Measurements from ENCODE around the gene IL11RA. TPM values are rescaled to one million over a fixed set of nuclear protein-coding genes. Genes with fewer than 3 reads are reported as not detected.

The IL11RA gene
- polyA plus RNA-seq, 2 donors: 7.1 to 10.7 TPM

GRCh38 chr9:34664281-34665066, 12.5 kb downstream of the IL11RA start:
- H3K4me1 ChIP-seq (ENCODE audit: control insufficient read depth in 2 of 2, insufficient read depth in 2 of 2, low read length in 1 of 2): peaks cover 7 to 13% of the 10 kb centered on the region in 2 donors
- H3K9me3 ChIP-seq (ENCODE audit: control insufficient read depth in 2 of 2, insufficient read depth in 1 of 2, low read depth in 1 of 2, low read length in 1 of 2): no peaks in the 10 kb centered on the region
- H3K36me3 ChIP-seq (ENCODE audit: control insufficient read depth in 2 of 2, insufficient read depth in 2 of 2, low read length in 1 of 2): peaks cover 0 to 2% of the 10 kb centered on the region in 2 donors
- H3K27me3 ChIP-seq (ENCODE audit: control insufficient read depth in 1 of 2, insufficient read depth in 2 of 2, low read length in 2 of 2): no peaks in the 10 kb centered on the region
- 16 to 17% methylated on average over 18 of the region's 18 CpGs for WGBS, 2 donors
- peak overlapping the region; percentile 77 to 96 for H3K27ac ChIP-seq (ENCODE audit: low read depth in 2 of 2, low read length in 1 of 2)
- H3K4me3 ChIP-seq (ENCODE audit: low read depth in 1 of 2, low read length in 2 of 2): peak overlapping the region; percentile 47 to 53

- H3K36me3 ChIP-seq (ENCODE audit: control insufficient read depth in 2 of 2, insufficient read depth in 2 of 2, low read length in 1 of 2): peaks cover 0 to 2% of the 10 kb centered on the region in 2 donors
- H3K4me1 ChIP-seq (ENCODE audit: control insufficient read depth in 2 of 2, insufficient read depth in 2 of 2, low read length in 1 of 2): peaks cover 7 to 10% of the 10 kb centered on the region in 2 donors
- H3K4me3 ChIP-seq (ENCODE audit: low read depth in 1 of 2, low read length in 2 of 2): peak overlapping the region; percentile 47 to 53
- WGBS, 2 donors: 2 to 3% methylated on average over 25 to 26 of the region's 26 CpGs
- peak overlapping the region; percentile 77 to 96 for H3K27ac ChIP-seq (ENCODE audit: low read depth in 2 of 2, low read length in 1 of 2)
- H3K27me3 ChIP-seq (ENCODE audit: control insufficient read depth in 1 of 2, insufficient read depth in 2 of 2, low read length in 2 of 2): no peaks in the 10 kb centered on the region
- no peaks in the 10 kb centered on the region for H3K9me3 ChIP-seq (ENCODE audit: control insufficient read depth in 2 of 2, insufficient read depth in 1 of 2, low read depth in 1 of 2, low read length in 1 of 2)
Measured at GRCh38 chr9:34665067-34665380, 13.0 kb downstream of the IL11RA start.

GRCh38 chr9:34665381-34666250, 13.6 kb downstream of the IL11RA start:
- Histone ChIP-seq H3K27ac (ENCODE audit: low read depth in 2 of 2, low read length in 1 of 2) (peak overlapping the region; percentile 96 to 98), H3K4me3 (ENCODE audit: low read depth in 1 of 2, low read length in 2 of 2) (peak overlapping the region; percentile 53 to 63), H3K36me3 (ENCODE audit: control insufficient read depth in 2 of 2, insufficient read depth in 2 of 2, low read length in 1 of 2) (peaks cover 0 to 2% of the 10 kb centered on the region in 2 donors), H3K27me3 (ENCODE audit: control insufficient read depth in 1 of 2, insufficient read depth in 2 of 2, low read length in 2 of 2) (no peaks in the 10 kb centered on the region), H3K9me3 (ENCODE audit: control insufficient read depth in 2 of 2, insufficient read depth in 1 of 2, low read depth in 1 of 2, low read length in 1 of 2) (no peaks in the 10 kb centered on the region), H3K4me1 (ENCODE audit: control insufficient read depth in 2 of 2, insufficient read depth in 2 of 2, low read length in 1 of 2) (peaks cover 3 to 7% of the 10 kb centered on the region in 2 donors)
- 2% methylated on average over 53 to 55 of the region's 55 CpGs for WGBS, 2 donors

GRCh38 chr9:34669809-34670562, 18.0 kb downstream of the IL11RA start:
- H3K36me3 ChIP-seq (ENCODE audit: control insufficient read depth in 2 of 2, insufficient read depth in 2 of 2, low read length in 1 of 2): no peaks in the 10 kb centered on the region
- WGBS, 2 donors: 91 to 92% methylated on average over 5 of the region's 5 CpGs
- H3K4me3 ChIP-seq (ENCODE audit: low read depth in 1 of 2, low read length in 2 of 2): no peak overlapping the region
- no peaks in the 10 kb centered on the region for H3K4me1 ChIP-seq (ENCODE audit: control insufficient read depth in 2 of 2, insufficient read depth in 2 of 2, low read length in 1 of 2)
- H3K27ac ChIP-seq (ENCODE audit: low read depth in 2 of 2, low read length in 1 of 2): no peak overlapping the region
- no peaks in the 10 kb centered on the region for H3K27me3 ChIP-seq (ENCODE audit: control insufficient read depth in 1 of 2, insufficient read depth in 2 of 2, low read length in 2 of 2)
- H3K9me3 ChIP-seq (ENCODE audit: control insufficient read depth in 2 of 2, insufficient read depth in 1 of 2, low read depth in 1 of 2, low read length in 1 of 2): no peaks in the 10 kb centered on the region

GRCh38 chr9:34671307-34671706, 19.3 kb downstream of the IL11RA start:
- Histone ChIP-seq H3K4me3 (ENCODE audit: low read depth in 1 of 2, low read length in 2 of 2) (no peak overlapping the region), H3K36me3 (ENCODE audit: control insufficient read depth in 2 of 2, insufficient read depth in 2 of 2, low read length in 1 of 2) (no peaks in the 10 kb centered on the region), H3K27ac (ENCODE audit: low read depth in 2 of 2, low read length in 1 of 2) (no peak overlapping the region), H3K4me1 (ENCODE audit: control insufficient read depth in 2 of 2, insufficient read depth in 2 of 2, low read length in 1 of 2) (no peaks in the 10 kb centered on the region), H3K27me3 (ENCODE audit: control insufficient read depth in 1 of 2, insufficient read depth in 2 of 2, low read length in 2 of 2) (no peaks in the 10 kb centered on the region), H3K9me3 (ENCODE audit: control insufficient read depth in 2 of 2, insufficient read depth in 1 of 2, low read depth in 1 of 2, low read length in 1 of 2) (no peaks in the 10 kb centered on the region)
- WGBS, 2 donors: 91 to 95% methylated on average over 1 of the region's 1 CpG

- H3K9me3 ChIP-seq (ENCODE audit: control insufficient read depth in 2 of 2, insufficient read depth in 1 of 2, low read depth in 1 of 2, low read length in 1 of 2): no peaks in the 10 kb centered on the region
- WGBS, 2 donors: 66 to 70% methylated on average over 3 of the region's 3 CpGs
- no peak overlapping the region for H3K4me3 ChIP-seq (ENCODE audit: low read depth in 1 of 2, low read length in 2 of 2)
- H3K4me1 ChIP-seq (ENCODE audit: control insufficient read depth in 2 of 2, insufficient read depth in 2 of 2, low read length in 1 of 2): no peaks in the 10 kb centered on the region
- H3K27me3 ChIP-seq (ENCODE audit: control insufficient read depth in 1 of 2, insufficient read depth in 2 of 2, low read length in 2 of 2): no peaks in the 10 kb centered on the region
- no peak overlapping the region for H3K27ac ChIP-seq (ENCODE audit: low read depth in 2 of 2, low read length in 1 of 2)
- H3K36me3 ChIP-seq (ENCODE audit: control insufficient read depth in 2 of 2, insufficient read depth in 2 of 2, low read length in 1 of 2): no peaks in the 10 kb centered on the region
Measured at GRCh38 chr9:34674440-34674839, 22.5 kb downstream of the IL11RA start.

GRCh38 chr9:34675048-34675714, 23.2 kb downstream of the IL11RA start:
- 37 to 47% methylated on average over 10 of the region's 10 CpGs for whole genome bisulfite sequencing, 2 donors
- Histone ChIP-seq H3K4me3 (ENCODE audit: low read depth in 1 of 2, low read length in 2 of 2) (no peak overlapping the region), H3K4me1 (ENCODE audit: control insufficient read depth in 2 of 2, insufficient read depth in 2 of 2, low read length in 1 of 2) (no peaks in the 10 kb centered on the region), H3K27me3 (ENCODE audit: control insufficient read depth in 1 of 2, insufficient read depth in 2 of 2, low read length in 2 of 2) (no peaks in the 10 kb centered on the region), H3K27ac (ENCODE audit: low read depth in 2 of 2, low read length in 1 of 2) (no peak overlapping the region), H3K36me3 (ENCODE audit: control insufficient read depth in 2 of 2, insufficient read depth in 2 of 2, low read length in 1 of 2) (no peaks in the 10 kb centered on the region), H3K9me3 (ENCODE audit: control insufficient read depth in 2 of 2, insufficient read depth in 1 of 2, low read depth in 1 of 2, low read length in 1 of 2) (no peaks in the 10 kb centered on the region)

GRCh38 chr9:34675869-34676268, 23.9 kb downstream of the IL11RA start:
- Histone ChIP-seq H3K27me3 (ENCODE audit: control insufficient read depth in 1 of 2, insufficient read depth in 2 of 2, low read length in 2 of 2) (no peaks in the 10 kb centered on the region), H3K4me1 (ENCODE audit: control insufficient read depth in 2 of 2, insufficient read depth in 2 of 2, low read length in 1 of 2) (no peaks in the 10 kb centered on the region), H3K36me3 (ENCODE audit: control insufficient read depth in 2 of 2, insufficient read depth in 2 of 2, low read length in 1 of 2) (no peaks in the 10 kb centered on the region), H3K27ac (ENCODE audit: low read depth in 2 of 2, low read length in 1 of 2) (no peak overlapping the region), H3K4me3 (ENCODE audit: low read depth in 1 of 2, low read length in 2 of 2) (no peak overlapping the region), H3K9me3 (ENCODE audit: control insufficient read depth in 2 of 2, insufficient read depth in 1 of 2, low read depth in 1 of 2, low read length in 1 of 2) (no peaks in the 10 kb centered on the region)
- 98 to 100% methylated on average over 2 of the region's 2 CpGs for WGBS, 2 donors

- no peaks in the 10 kb centered on the region for H3K4me1 ChIP-seq (ENCODE audit: control insufficient read depth in 2 of 2, insufficient read depth in 2 of 2, low read length in 1 of 2)
- WGBS, 2 donors: 79 to 86% methylated on average over 4 of the region's 4 CpGs
- no peak overlapping the region for H3K27ac ChIP-seq (ENCODE audit: low read depth in 2 of 2, low read length in 1 of 2)
- no peaks in the 10 kb centered on the region for H3K36me3 ChIP-seq (ENCODE audit: control insufficient read depth in 2 of 2, insufficient read depth in 2 of 2, low read length in 1 of 2)
- H3K27me3 ChIP-seq (ENCODE audit: control insufficient read depth in 1 of 2, insufficient read depth in 2 of 2, low read length in 2 of 2): no peaks in the 10 kb centered on the region
- H3K9me3 ChIP-seq (ENCODE audit: control insufficient read depth in 2 of 2, insufficient read depth in 1 of 2, low read depth in 1 of 2, low read length in 1 of 2): no peaks in the 10 kb centered on the region
- no peak overlapping the region for H3K4me3 ChIP-seq (ENCODE audit: low read depth in 1 of 2, low read length in 2 of 2)
Measured at GRCh38 chr9:34684145-34684544, 32.2 kb downstream of the IL11RA start.

Measured in esophagus (tissue), 2 donors.